ENCODE results near the gene PITPNB.

DNA sequence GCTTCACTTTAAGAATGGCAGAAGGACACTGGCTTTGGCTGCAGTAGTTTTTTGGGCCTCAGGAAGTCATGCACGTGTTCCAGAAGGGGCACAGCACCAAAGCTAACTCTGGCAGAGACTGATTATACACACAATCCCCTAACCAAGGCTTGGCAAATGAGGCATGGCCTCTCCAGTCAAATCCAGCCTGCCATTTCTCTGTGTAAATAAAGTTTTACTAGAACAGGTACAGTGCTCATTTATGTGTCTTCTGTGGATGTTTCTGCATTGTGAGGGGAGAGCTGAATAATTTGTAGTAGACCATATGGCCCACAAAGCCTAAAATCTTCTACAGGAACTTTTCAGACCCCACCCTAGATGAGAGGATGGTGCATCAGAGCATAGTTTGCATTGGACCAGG, 71.1 kb downstream of the PITPNB start:
- TF ChIP-seq, protein P1, sequence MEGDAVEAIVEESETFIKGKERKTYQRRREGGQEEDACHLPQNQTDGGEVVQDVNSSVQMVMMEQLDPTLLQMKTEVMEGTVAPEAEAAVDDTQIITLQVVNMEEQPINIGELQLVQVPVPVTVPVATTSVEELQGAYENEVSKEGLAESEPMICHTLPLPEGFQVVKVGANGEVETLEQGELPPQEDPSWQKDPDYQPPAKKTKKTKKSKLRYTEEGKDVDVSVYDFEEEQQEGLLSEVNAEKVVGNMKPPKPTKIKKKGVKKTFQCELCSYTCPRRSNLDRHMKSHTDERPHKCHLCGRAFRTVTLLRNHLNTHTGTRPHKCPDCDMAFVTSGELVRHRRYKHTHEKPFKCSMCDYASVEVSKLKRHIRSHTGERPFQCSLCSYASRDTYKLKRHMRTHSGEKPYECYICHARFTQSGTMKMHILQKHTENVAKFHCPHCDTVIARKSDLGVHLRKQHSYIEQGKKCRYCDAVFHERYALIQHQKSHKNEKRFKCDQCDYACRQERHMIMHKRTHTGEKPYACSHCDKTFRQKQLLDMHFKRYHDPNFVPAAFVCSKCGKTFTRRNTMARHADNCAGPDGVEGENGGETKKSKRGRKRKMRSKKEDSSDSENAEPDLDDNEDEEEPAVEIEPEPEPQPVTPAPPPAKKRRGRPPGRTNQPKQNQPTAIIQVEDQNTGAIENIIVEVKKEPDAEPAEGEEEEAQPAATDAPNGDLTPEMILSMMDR (IDR thresholded peaks at IDR 0.05; ENCODE audit: borderline replicate concordance, extremely low read depth, low read length, poor library complexity, severe bottlenecking): no peak
- no peak for TF ChIP-seq EZH2 (IDR thresholded peaks at IDR 0.05; ENCODE audit: borderline replicate concordance, low read depth, low read length, severe bottlenecking)

Data from DND-41 (cell line).